Dermis microvascular lymphatic vessel endothelial cell (primary cell): ENCODE data around the gene CTDSP2. TPM values are rescaled to one million over a fixed set of nuclear protein-coding genes. Genes with fewer than 3 reads are reported as not detected.
"Not testable (repeated sequence)": the region's sequence is repeated elsewhere in the genome, so short reads cannot be mapped to it uniquely, and the experiment has no call there.

Experiments
- DNase-seq, 2 donors: peaks; one replicate each; pipeline versions ENCODE4 v3.0.0 to v3.0.0-alpha.2; 2010; ENCODE audit warnings: low read depth in 2 of 2
- total RNA-seq: library from RNA; depleted of rRNA; stranded (reverse); fragments of >200 nt; gene quantifications from 2 replicates; pipeline ENCODE4 v1.2.1, GENCODE V29; 2014

CTDSP2 gene, protein sequence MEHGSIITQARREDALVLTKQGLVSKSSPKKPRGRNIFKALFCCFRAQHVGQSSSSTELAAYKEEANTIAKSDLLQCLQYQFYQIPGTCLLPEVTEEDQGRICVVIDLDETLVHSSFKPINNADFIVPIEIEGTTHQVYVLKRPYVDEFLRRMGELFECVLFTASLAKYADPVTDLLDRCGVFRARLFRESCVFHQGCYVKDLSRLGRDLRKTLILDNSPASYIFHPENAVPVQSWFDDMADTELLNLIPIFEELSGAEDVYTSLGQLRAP
- total RNA-seq = 46.9 and 84.1 TPM in 2 replicates

DNA sequence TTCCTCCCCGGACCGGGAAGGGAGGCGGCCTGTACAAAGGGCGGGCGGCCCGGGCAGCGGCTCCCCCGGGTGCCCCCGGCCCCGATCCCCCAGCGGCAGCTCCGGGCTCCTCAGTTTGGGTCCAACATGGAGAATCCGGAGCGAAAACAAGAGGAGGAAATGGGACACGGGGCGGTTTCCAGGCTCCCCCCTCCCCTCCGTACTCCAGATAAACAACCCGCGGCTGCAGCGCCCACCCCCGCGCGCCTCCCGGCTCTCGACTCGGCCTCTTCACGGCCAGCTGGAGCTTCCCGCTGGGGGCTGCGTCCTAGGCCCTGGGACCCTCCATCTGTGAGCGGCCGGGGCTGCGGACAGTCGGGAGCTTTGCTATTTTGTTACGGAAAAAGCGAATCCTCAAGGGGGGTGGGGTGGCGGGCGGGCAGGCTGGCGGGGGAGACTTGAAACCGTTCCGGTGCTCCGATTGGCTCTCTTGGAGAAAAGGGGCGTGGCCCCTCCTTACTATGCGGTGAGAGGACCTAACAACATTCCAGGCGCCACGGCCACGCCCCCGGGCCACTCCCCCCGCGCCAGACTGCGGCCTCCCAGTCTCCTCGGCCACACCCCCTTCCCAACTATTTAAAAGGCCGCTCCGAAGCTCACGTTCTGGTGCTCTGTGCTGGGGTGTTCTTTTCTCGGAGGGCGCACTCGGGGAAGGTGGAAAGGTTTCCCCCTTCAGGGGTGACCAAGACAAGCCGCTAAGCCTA, at the start of gene CTDSP2:
Gene CTDSP2, minus strand, starts transcription at position 153 of the 743 bp plus-strand sequence. CDS start 294 bp downstream, outside the sequence.
- DNase-seq = peak; percentile 96 to 99

DNA sequence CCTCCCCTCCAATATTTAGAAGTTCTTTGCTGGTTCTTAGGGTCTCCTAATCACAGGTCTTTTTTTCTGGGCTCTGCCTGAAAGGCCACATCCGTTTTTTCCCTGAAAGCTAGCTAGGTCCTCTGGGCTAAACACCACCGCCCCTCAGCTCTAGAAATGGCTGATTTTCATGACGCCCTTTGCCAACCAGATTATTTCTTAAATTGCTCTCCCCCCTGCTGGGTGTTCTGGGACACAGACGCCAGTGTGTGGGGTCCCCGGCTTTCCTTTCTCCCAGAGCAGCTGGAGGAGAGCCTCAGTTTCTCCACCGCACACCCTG, 49.5 kb upstream of the CTDSP2 start:
- peak in 1 of 2 donors; percentile 29 for DNase-seq

DNA sequence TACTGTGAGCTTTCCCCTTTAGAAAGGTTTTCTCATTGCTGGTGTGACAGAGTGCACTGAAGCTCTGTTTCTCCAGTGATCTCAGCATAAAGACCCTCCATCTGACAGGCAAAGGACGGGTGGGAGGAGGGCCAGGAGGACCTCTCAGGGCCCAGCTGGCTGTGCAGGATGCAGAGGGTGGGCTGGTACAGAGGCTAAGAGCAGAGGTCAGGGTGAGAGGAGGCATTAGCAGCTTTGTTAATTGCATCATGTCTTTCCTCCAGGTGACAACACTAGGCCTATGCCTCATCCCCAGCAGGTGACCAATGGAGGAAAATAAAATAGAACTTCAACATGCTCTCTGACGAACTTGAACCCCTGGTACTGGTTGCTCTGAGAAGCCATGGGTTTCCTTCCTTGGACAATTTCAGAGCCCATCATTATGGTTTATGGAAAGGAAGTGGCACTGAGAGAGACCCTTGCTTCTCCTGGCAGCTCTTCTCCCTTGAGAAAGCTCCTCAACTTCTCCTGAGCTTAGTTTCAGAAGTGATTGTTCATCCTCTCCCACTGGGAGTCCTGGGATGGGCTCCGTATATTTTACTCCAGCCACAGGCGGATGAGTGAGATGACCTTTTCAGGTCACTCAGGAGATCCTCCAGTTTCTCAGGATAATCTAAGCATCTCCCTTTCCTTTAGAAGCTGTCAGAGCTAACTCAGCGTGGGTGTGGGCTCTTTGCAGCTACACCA, 49.0 kb upstream of the CTDSP2 start:
- DNase-seq = no peak

DNA sequence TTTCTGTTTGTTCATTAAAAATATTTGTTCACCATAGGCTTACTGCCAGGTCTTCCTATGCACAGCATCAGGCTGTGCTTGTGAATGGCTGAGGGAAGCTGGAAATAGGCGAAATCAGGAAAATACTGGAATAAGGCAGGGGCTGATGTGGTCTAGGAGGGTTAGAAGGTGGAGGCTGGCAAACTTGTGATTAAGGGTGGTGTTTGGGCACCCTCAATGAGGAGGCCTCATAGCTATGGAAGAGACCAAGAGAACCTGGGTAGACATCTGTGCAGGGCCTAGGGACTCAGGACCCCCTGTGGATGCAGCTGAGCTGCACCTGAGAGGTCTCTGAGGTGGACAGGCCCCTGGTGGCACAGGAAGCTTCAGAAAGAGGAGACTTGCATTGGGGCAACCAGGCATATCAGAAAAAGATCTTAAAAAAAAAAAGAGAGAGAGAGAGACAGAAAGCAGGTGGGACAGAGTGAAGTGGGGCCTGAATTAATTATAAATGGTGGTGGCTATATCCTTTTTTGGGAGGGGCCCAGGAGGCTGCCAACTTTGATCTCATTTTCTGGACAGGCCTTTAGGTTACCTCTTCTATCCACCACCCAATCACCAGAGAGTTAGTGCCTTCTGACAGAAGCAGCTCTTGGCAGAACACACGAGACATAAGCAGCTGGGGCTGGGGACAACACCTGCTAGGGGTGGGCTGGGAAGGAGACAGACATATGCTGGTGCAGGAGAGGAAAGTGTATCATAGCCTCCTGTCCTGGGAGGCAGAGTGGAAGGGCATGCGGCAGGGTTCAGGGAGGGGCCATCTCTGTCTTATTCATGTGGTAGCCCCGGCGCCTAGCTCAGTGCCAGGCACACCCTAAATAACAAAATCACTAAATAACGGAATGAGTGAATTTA, 48.1 kb upstream of the CTDSP2 start:
- no peak for DNase-seq

- peak in 1 of 2 donors; percentile 80 for DNase-seq
Observed at GRCh38 chr12:57893431-57894353, 47.2 kb upstream of the CTDSP2 start.

- DNase-seq = no peak
Observed at GRCh38 chr12:57892232-57892972, 45.9 kb upstream of the CTDSP2 start.

DNA sequence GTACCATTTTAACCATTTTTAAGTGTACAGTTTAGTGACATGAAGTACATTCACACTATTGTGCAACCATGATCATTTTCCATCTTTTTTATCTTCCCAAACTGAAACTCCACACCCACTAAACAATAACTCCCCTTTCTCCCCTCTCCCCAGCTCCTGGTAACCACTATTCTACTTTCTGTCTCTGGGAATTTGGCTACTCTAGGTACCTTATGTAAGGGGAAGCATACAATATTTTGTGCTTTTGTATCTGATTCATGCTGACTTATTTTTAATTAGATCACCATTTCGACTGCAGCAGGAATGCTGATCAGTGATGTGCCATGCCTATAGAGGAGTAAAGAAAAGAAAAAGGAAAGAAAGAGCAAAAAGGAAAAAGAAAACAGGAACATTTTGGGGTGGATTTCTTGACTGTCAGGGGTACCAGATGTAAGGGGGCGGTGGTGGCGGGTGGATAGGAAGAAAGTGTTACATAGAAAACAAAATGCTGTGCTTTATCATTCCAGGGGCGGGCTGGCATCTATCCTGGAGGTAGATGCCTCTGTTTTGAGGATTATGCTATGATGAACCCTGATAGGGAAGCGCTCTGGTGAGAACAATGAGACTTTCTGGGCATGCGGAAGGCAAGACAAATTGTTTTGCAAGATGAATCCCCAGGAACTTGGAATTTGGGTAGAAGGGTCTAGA, 45.2 kb upstream of the CTDSP2 start:
- no peak for DNase-seq

DNA sequence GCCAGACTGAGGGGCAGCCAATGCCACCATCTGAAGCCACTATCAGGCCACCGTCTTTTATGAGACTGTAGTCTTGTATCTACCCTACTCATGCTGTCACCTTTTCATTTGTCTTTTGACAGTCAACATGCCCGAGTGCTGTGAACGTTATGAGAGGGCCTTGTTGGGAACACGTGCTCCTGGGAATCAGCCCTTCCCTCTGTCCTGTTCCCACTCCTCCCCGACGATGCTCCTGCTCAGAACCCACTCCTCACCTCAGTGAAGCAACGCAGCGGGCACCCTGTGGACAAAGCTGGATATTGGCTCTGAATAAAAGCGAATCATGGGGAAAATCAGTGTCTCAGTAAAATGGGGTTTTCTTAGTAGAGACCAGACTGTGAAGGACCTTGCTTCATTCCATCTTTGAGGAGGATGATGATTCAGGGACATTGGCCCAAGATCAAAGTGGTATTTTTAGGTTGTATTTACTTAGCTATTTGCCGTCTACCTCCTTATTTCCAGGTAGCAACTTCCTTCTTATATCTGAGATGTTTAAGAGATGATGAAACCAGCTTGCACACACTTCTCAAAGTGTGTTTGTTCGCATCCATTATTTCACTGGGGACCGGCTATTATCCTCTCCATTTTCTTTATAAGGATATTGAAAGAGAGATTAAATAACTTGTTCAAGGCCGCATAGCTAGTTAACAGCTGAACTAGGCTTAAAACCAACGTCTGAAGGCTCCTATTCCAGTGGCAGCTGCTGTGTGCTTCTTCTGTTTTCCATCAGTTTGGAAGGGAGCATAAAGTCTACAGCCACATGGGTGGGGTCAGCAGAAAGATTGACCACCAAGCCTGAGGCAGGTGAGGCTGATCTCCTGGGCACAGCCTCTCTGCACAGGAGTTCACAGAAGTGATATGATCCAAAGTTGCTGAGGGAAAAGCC, 43.9 kb upstream of the CTDSP2 start:
- no peak for DNase-seq

GRCh38 chr12:57889500-57889989, 43.0 kb upstream of the CTDSP2 start:
- DNase-seq = no peak

DNA sequence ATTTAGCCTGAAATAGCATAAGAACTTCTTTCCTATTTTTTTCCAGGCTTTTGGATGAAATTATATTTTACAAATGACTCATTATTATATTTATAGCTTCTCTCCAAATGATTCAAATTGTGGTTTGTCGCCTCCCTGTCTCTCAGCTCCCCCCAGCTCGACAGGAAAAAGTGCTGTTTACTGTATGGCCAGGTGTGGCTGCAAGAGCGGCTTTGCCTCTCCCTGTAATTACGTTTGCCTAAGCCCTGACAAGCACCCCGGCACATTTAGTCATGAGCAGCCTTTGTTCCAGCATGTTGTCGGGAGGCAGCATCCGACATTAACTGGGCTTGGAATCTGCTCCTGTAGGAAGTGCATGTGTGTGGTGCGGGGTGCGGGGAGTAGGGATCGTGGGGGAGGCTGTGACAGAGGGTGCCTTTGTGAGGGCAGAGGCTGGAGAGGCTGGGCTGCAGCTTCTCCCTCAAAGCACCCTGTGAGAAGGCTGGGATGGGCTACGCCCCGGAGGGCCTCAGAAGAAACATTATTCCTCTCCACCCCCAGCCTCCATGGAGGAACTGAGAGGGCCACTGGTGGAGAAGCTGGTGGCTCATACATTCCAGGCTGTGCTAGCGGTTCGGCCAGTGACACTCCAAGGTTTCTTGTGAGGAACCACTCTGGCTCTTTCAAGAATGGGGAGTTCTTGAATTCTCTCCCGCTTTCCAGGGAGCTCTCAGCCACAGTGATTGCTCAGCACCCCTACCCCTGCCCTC, 42.1 kb upstream of the CTDSP2 start:
- peak in 1 of 2 donors; percentile 54 for DNase-seq

- peak in 1 of 2 donors; percentile 55 for DNase-seq
Observed at GRCh38 chr12:57887631-57888408, 41.3 kb upstream of the CTDSP2 start.

- DNase-seq = not testable (repeated sequence)
Observed at GRCh38 chr12:57886964-57887363, 40.4 kb upstream of the CTDSP2 start.

DNA sequence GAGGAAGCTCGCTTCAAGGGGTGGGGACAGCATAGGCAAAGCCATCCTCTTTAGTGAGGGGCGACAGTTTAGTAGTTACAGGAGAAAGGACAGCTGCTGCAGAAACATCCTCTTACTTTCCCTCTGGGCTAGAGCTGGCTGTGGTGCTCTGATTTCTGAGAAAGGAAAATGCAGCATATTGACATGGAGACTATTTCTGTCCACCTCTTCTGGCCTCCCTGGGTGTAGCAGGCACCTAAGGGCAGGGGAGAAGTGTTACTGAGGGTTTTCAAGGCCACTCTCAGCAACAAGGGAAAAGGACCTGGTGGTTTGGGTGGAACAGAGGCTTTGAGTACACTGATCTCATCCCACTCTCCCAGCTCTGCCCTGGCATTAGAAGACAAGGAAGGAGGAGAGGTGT, 40.0 kb upstream of the CTDSP2 start:
- no peak for DNase-seq

DNA sequence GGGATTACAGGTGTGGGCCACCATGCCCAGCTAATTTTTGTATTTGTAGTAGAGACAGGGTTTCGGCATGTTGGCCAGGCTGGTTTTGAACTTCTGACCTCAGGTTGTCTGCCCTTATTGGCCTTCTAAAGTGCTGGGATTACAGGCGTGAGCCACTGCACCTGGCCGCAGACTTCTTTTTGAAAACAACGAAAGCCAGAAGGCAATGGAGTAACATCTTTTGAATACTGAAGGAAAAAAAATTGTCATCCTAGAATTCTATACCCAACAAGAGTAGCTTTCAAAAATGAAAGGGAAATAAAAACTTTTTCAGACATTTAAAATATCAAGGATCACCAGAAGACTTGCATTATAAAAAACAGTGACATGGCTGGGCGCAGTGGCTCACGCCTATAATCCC, 38.7 kb upstream of the CTDSP2 start:
- no peak for DNase-seq

DNA sequence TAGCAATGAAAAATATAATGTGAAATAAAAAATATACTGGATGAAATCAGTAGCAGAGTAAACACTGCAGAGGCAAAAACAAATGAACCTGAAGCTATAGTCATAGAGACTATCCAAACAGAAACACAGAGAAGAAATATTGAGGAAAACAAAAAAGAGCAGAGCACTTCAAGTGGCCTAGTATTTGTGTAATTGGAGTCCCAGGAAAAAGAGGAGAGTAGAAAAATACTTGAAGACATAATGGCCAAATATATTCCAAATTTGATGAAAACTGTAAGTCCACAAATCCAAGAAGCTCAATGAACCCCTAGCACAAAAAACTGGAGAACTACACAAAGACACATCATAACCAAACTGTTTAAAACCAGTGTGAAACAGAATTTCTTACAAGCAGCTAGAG, 37.2 kb upstream of the CTDSP2 start:
- no peak for DNase-seq

DNA sequence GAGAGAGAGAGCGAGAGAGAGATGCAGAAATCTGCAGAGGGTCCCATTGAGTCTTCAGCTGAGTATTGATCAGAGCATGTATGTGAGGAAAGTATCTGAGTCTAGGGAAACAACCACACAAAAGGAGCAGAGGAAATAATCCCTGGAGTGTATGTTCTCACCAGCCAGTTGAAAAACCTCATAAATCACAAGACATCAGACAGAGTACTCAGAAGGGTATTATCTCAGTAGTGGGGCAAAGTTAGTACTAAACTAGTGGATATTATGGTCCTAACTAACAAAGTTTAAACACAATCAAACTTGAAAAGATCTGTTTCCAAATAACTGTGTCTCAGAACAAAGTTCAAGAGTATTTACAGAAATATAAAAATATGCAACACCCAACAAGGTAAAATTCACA, 36.5 kb upstream of the CTDSP2 start:
- no peak for DNase-seq
